Measurements from ENCODE around the gene MARK2. TPM values are rescaled to one million over a fixed set of nuclear protein-coding genes. Genes with fewer than 3 reads are reported as not detected.

MARK2 gene
- total RNA-seq, 1 experiment from 2014 or later = 39.8 TPM

- TF ChIP-seq CTCF (IDR thresholded peaks at IDR 0.05; ENCODE audit: unreplicated experiment) = no peak
- no peak overlapping the region for H3K27ac Mint-ChIP-seq (ENCODE audit: low read depth, unreplicated experiment)
- H3K36me3 Mint-ChIP-seq (ENCODE audit: insufficient read depth, unreplicated experiment) = peaks cover 7% of the 10 kb centered on the region
- ChIA-PET CTCF (interaction anchor here (0.7 to 1.0 kb wide), 3 partner anchors 12 to 196 kb away, joined by 3 to 4 read pairs (median 3); no protein-coding TSS in a partner anchor), POLR2A (interaction anchor here (1.0 kb wide), 1 partner anchor 232 kb away, joined by 3 read pairs; no protein-coding TSS in a partner anchor)
- H3K27me3 Mint-ChIP-seq (ENCODE audit: insufficient read depth, unreplicated experiment) = no peaks in the 10 kb centered on the region
- no peak for DNase-seq (ENCODE audit: unreplicated experiment)
- no peak overlapping the region for H3K4me3 Mint-ChIP-seq (ENCODE audit: unreplicated experiment)
- BruUV-seq (replicated peaks) = no TSS peak
- no peaks in the 10 kb centered on the region for H3K4me1 Mint-ChIP-seq (ENCODE audit: insufficient read depth, unreplicated experiment)
- intact Hi-C loops (cut with micrococcal nuclease) = loop anchor here (10.0 kb wide), 1 partner anchor 49 kb away; no protein-coding TSS in a partner anchor
- H3K9me3 Mint-ChIP-seq (ENCODE audit: unreplicated experiment) = no peaks in the 10 kb centered on the region
These were observed 94.5 kb downstream of the MARK2 start for GRCh38 chr11:63933459-63933858.

DNA sequence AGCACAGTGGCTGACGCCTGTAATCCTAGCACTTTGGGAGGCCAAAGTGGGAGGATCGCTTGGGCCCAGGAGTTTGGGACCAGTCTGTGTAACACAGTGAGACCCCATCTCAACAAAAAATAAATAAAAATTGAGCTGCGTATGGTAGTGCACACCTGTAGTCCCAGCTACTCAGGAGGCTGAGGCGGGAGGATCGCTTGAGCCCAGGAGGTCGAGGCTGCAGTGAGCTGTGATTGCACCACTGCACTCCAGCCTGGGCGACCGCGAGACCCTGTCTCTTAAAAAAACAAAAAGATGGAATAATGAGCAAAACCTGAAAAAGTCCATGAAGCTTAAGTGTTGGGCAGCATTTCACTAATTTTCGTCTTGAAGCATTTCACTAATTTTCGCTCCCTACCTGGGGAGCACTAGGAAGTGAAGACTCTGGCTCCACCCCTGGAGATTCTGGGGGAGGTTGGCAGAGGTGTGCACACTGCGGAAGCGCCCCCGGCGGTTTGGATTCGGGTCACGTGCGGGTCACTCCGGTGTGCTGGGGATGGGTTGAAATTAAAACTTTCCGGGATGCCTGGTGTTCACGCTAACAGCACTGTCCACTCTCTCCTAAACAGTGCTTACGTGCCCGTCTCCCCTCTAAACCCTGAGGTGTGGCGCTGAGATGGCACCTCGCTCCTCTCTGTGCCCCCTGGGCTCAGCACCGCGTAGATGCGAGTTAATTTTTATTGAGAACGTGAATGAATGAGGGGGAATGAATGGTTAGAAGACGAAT, 99.0 kb downstream of the MARK2 start:
- TF ChIP-seq CTCF (IDR thresholded peaks at IDR 0.05; ENCODE audit: unreplicated experiment) = no peak
- intact Hi-C loops (cut with micrococcal nuclease) = loop anchor here (10.0 kb wide), 1 partner anchor 53 kb away; no protein-coding TSS in a partner anchor
- H3K9me3 Mint-ChIP-seq (ENCODE audit: unreplicated experiment) = no peaks in the 10 kb centered on the region
- peak overlapping the region; percentile 69 for H3K27ac Mint-ChIP-seq (ENCODE audit: low read depth, unreplicated experiment)
- peak; percentile 50 for DNase-seq (ENCODE audit: unreplicated experiment)
- H3K27me3 Mint-ChIP-seq (ENCODE audit: insufficient read depth, unreplicated experiment) = no peaks in the 10 kb centered on the region
- no peaks in the 10 kb centered on the region for H3K36me3 Mint-ChIP-seq (ENCODE audit: insufficient read depth, unreplicated experiment)
- BruUV-seq (replicated peaks) = no TSS peak
- ChIA-PET CTCF (interaction anchor here (0.6 to 1.8 kb wide), 3 partner anchors 11 to 110 kb away, joined by 3 to 10 read pairs (median 4); no protein-coding TSS in a partner anchor), POLR2A (interaction anchor here (0.7 to 3.6 kb wide), 6 partner anchors 40 to 124 kb away, joined by 3 to 19 read pairs (median 4); partner anchors contain the start of gene MARK2)
- H3K4me1 Mint-ChIP-seq (ENCODE audit: insufficient read depth, unreplicated experiment) = no peaks in the 10 kb centered on the region
- H3K4me3 Mint-ChIP-seq (ENCODE audit: unreplicated experiment) = peak overlapping the region; percentile 83

GRCh38 chr11:63938479-63939396, 99.8 kb downstream of the MARK2 start, which contains the start of gene NAA40:
Gene NAA40, plus strand, starts transcription at chr11:63939002. Its CDS starts 95 bp downstream, at chr11:63939097.
- POLR2A ChIA-PET = interaction anchor here (0.7 to 3.6 kb wide), 5 partner anchors 36 to 125 kb away, joined by 3 to 19 read pairs (median 4); partner anchors contain the start of genes COX8A and MARK2
- H3K27ac Mint-ChIP-seq (ENCODE audit: low read depth, unreplicated experiment) = peak within 1 kb of the TSS; percentile 69
- no peak for TF ChIP-seq CTCF (IDR thresholded peaks at IDR 0.05; ENCODE audit: unreplicated experiment)
- BruUV-seq (replicated peaks) = no TSS peak
- H3K27me3 Mint-ChIP-seq (ENCODE audit: insufficient read depth, unreplicated experiment) = no peaks in the 10 kb centered on the region
- CTCF ChIA-PET = interaction anchor here (0.7 to 1.0 kb wide), 3 partner anchors 22 to 102 kb away, joined by 3 read pairs; partner anchors contain the start of gene RCOR2
- no peaks in the 10 kb centered on the region for H3K4me1 Mint-ChIP-seq (ENCODE audit: insufficient read depth, unreplicated experiment)
- peak within 1 kb of the TSS; percentile 83 for H3K4me3 Mint-ChIP-seq (ENCODE audit: unreplicated experiment)
- intact Hi-C loops (cut with micrococcal nuclease) = loop anchor here (10.0 kb wide), 1 partner anchor 54 kb away; no protein-coding TSS in a partner anchor
- peak; percentile 96 for DNase-seq (ENCODE audit: unreplicated experiment)
- H3K9me3 Mint-ChIP-seq (ENCODE audit: unreplicated experiment) = no peaks in the 10 kb centered on the region
- H3K36me3 Mint-ChIP-seq (ENCODE audit: insufficient read depth, unreplicated experiment) = no peaks in the 10 kb centered on the region

Data from MCF 10A (cell line).